A673 (cell line): ENCODE measurements around the gene SARNP. TPM values are rescaled to one million over a fixed set of nuclear protein-coding genes. Genes with fewer than 3 reads are reported as not detected.

Source experiments
- BruUV-seq: library from RNA; stranded (reverse); fragments of 400-500 nt; replicated peaks from 2 replicates; lab custom pipeline; 2021; lab: Mats Ljungman, UMichigan
- CTCF ChIA-PET: fragments of 300-600 bp; sonication (Branson Sonifier 250); formaldehyde crosslinking; loops from one replicate; lab custom pipeline; 2022; ENCODE audit warnings: antibody characterized with exemption; lab: Charles Lee
- POLR2A ChIA-PET: fragments of 300-600 bp; sonication (Branson Sonifier 250); formaldehyde crosslinking; loops from one replicate; lab custom pipeline; 2022; ENCODE audit warnings: antibody characterized with exemption; ENCODE audit not compliant: low non-redundant PET; lab: Charles Lee
- DNase-seq: peaks from one replicate; pipeline ENCODE4 v3.0.0-alpha.2; 2015; ENCODE audit warnings: low spot score
- H3K27ac ChIP-seq: fragments of 200-600 bp; sonication (generic); 2 replicates; pipeline ENCODE4 v1.5.1; 2016; ENCODE audit warnings: mixed run types, low read depth, mild to moderate bottlenecking, mixed read lengths, antibody characterized with exemption, low read length; ENCODE audit not compliant: poor library complexity, severe bottlenecking
- H3K27me3 ChIP-seq: fragments of 200-600 bp; sonication (generic); replicated peaks from 2 replicates; pipeline ENCODE4 v1.6.1; 2017; ENCODE audit warnings: mixed run types, low read depth, mild to moderate bottlenecking, mixed read lengths, antibody characterized with exemption, low read length; ENCODE audit not compliant: insufficient read depth, poor library complexity
- H3K36me3 ChIP-seq: fragments of 200-600 bp; sonication (generic); 2 replicates; pipeline ENCODE4 v1.6.1; 2016; ENCODE audit warnings: mixed run types, mild to moderate bottlenecking, mixed read lengths, antibody characterized with exemption, low read length; ENCODE audit not compliant: insufficient read depth, poor library complexity, severe bottlenecking
- H3K4me1 ChIP-seq: fragments of 200-600 bp; sonication (generic); 2 replicates; pipeline ENCODE4 v1.6.1; 2017; ENCODE audit warnings: mixed run types, mild to moderate bottlenecking, mixed read lengths, antibody characterized with exemption, low read length; ENCODE audit not compliant: insufficient read depth, poor library complexity, severe bottlenecking
- H3K4me3 ChIP-seq: fragments of 200-600 bp; sonication (generic); 2 replicates; pipeline ENCODE4 v1.5.1; 2016; ENCODE audit warnings: low read depth, mixed run types, mild to moderate bottlenecking, mixed read lengths, low read length; ENCODE audit not compliant: poor library complexity, severe bottlenecking
- H3K9me3 ChIP-seq: fragments of 200-600 bp; sonication (generic); 2 replicates; pipeline ENCODE4 v1.6.1; 2016; ENCODE audit warnings: mixed run types, low read depth, mild to moderate bottlenecking, mixed read lengths, antibody characterized with exemption, low read length; ENCODE audit not compliant: poor library complexity, severe bottlenecking
- CTCF ChIP-seq: fragments of 300-800, 200-600 bp; sonication (generic); conservative IDR thresholded peaks from 2 replicates; pipeline ENCODE4 v1.5.1; 2017; ENCODE audit warnings: low read depth, mild to moderate bottlenecking, antibody characterized with exemption, low read length, moderate library complexity, mixed read lengths
- EZH2 ChIP-seq: fragments of 200-600 bp; sonication (generic); IDR thresholded peaks from 2 replicates; pipeline ENCODE4 v1.6.1; 2017; ENCODE audit warnings: borderline replicate concordance, low read depth, mild to moderate bottlenecking, mixed read lengths, antibody characterized with exemption, low read length; ENCODE audit not compliant: poor library complexity, severe bottlenecking
- intact Hi-C: fragments of 100-400 bp; cut with micrococcal nuclease; formaldehyde crosslinking; loops from one replicate; pipeline ENCODE4 v1.10.0; 2022; ENCODE audit not compliant: unreplicated experiment
- total RNA-seq: library from RNA; stranded (reverse); gene quantifications from 2 replicates; pipeline ENCODE4 v1.2.3, GENCODE V29; 2021

Gene SARNP
- total RNA-seq, 1 experiment from 2014 or later = 104 TPM

DNA sequence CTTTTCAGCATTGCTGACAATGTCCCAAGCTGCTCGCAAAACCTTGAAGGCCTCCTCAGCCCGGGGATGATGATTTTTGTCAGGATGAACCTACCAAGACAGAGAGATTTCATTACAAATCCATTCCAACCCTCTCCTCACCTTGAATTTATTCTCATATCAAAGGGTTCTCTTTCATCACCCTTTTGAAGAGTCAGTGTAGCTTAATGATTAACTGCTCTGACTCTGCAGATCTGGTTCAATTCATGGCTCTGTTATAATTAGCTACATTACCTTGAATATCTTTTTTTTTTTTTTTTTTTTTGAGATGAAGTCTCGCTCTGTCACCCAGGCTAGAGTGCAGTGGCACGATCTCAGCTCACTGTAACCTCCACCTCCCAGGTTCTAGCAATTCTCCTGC, 5.9 kb upstream of the SARNP start:
- Histone ChIP-seq H3K9me3 (no peaks in the 10 kb centered on the region), H3K4me3 (no peak overlapping the region), H3K27me3 (no peaks in the 10 kb centered on the region), H3K27ac (no peak overlapping the region), H3K36me3 (peaks cover 49% of the 10 kb centered on the region), H3K4me1 (peaks cover 6% of the 10 kb centered on the region)
- CTCF ChIA-PET = no interaction called here
- POLR2A ChIA-PET = no interaction called here
- no peak for DNase-seq
- BruUV-seq = no TSS peak
- intact Hi-C loops = no loop called here
- no peak for TF ChIP-seq EZH2
- TF ChIP-seq CTCF = no peak

GRCh38 chr12:55822228-55822627, 4.7 kb upstream of the SARNP start:
- no peak overlapping the region for H3K27ac ChIP-seq
- CTCF ChIA-PET = no interaction called here
- no TSS peak for BruUV-seq
- H3K4me1 ChIP-seq = peaks cover 6% of the 10 kb centered on the region
- H3K36me3 ChIP-seq = peaks cover 49% of the 10 kb centered on the region
- no peak for TF ChIP-seq EZH2
- peak; percentile 42 for TF ChIP-seq CTCF
- no peaks in the 10 kb centered on the region for H3K27me3 ChIP-seq
- DNase-seq = no peak
- intact Hi-C loops = no loop called here
- POLR2A ChIA-PET = no interaction called here
- H3K9me3 ChIP-seq = no peaks in the 10 kb centered on the region
- H3K4me3 ChIP-seq = no peak overlapping the region

GRCh38 chr12:55820679-55821078, 3.2 kb upstream of the SARNP start:
- TSS peak; percentile 19 for BruUV-seq
- no peaks in the 10 kb centered on the region for H3K27me3 ChIP-seq
- peak; percentile 39 for DNase-seq
- TF ChIP-seq CTCF = peak; percentile 39
- no peak for TF ChIP-seq EZH2
- no peak overlapping the region for H3K27ac ChIP-seq
- peaks cover 12% of the 10 kb centered on the region for H3K4me1 ChIP-seq
- POLR2A ChIA-PET = no interaction called here
- H3K9me3 ChIP-seq = no peaks in the 10 kb centered on the region
- CTCF ChIA-PET = no interaction called here
- intact Hi-C loops = no loop called here
- H3K4me3 ChIP-seq = no peak overlapping the region
- H3K36me3 ChIP-seq = peaks cover 52% of the 10 kb centered on the region
